ENCODE data around the gene DACT3. TPM values are rescaled to one million over a fixed set of nuclear protein-coding genes. Genes with fewer than 3 reads are reported as not detected.

DACT3 gene
- total and polyA plus RNA-seq, 2 of the 4 experiments (the other 2 are of a cell fraction): 1.6 to 4.9 TPM

GRCh38 chr19:46644720-46645119 lies 16.3 kb downstream of the DACT3 start:
- POLR2A ChIA-PET (ENCODE audit: unreplicated experiment): no interaction called here
- ATAC-seq (ENCODE audit: low read depth): no peak
- no peak overlapping the region for H2BK120ac ChIP-seq (ENCODE audit: low read depth, low read length)

More at GRCh38 chr19:46644720-46645119, 16.3 kb downstream of the DACT3 start:
- Histone ChIP-seq H2AK5ac (ENCODE audit: low read depth, low read length) (no peak overlapping the region), H3K4me1 (ENCODE audit: control insufficient read depth, insufficient read depth, low read length) (peaks cover 3% of the 10 kb centered on the region; the same call in 1 of the 2 replicates), H3K79me1 (ENCODE audit: low read depth in 1 of 2, low read length in 2 of 2) (no peaks in the 10 kb centered on the region), H4K8ac (ENCODE audit: low read depth in 2 of 2, low read length in 2 of 2) (no peak overlapping the region), H3K36me3 (ENCODE audit: control insufficient read depth, insufficient read depth, low read length) (peaks cover 5% of the 10 kb centered on the region; the same call in 1 of the 2 replicates), H3K27ac (ENCODE audit: insufficient read depth, low read length) (no peak overlapping the region), H4K91ac (ENCODE audit: insufficient read depth, low read depth, low read length) (no peak overlapping the region), H2AK9ac (replicated peaks; ENCODE audit: low read depth, low read length, poor library complexity) (no peak overlapping the region), H3K18ac (ENCODE audit: low read depth, low read length) (no peak overlapping the region), H3K9ac (ENCODE audit: low read depth, low read length) (no peak overlapping the region), H2BK15ac (ENCODE audit: low read depth, low read length) (no peak overlapping the region), H3K9me1 (ENCODE audit: insufficient read depth, low read length) (no peaks in the 10 kb centered on the region), H4K5ac (ENCODE audit: low read depth, low read length) (no peak overlapping the region), H3K27me3 (ENCODE audit: control insufficient read depth, insufficient read depth, low read length) (no peaks in the 10 kb centered on the region), H2BK5ac (ENCODE audit: low read depth, low read length, poor library complexity, severe bottlenecking) (no peak overlapping the region), H3K14ac (replicated peaks; ENCODE audit: low read depth, low read length) (no peak overlapping the region), H3K56ac (ENCODE audit: extremely low read depth, insufficient read depth, low read length) (no peak overlapping the region), H3K4me2 (ENCODE audit: low read depth, low read length) (no peak overlapping the region), H3K23ac (ENCODE audit: low read depth, low read length) (no peak overlapping the region), H3K9me3 (ENCODE audit: control insufficient read depth, insufficient read depth, low read length) (peaks cover 7% of the 10 kb centered on the region), H3K4ac (ENCODE audit: low read depth, low read length) (no peak overlapping the region), H4K20me1 (ENCODE audit: insufficient read depth, low read length) (no peaks in the 10 kb centered on the region), H2AFZ (replicated peaks; ENCODE audit: low read length, poor library complexity) (no peak overlapping the region), H3K4me3 (ENCODE audit: insufficient read depth, low read depth, low read length) (no peak overlapping the region), H2BK20ac (ENCODE audit: low read depth, low read length) (no peak overlapping the region)
- no peak for DNase-seq
- WGBS, 2 experiments (ENCODE audit: extremely low coverage in 2 of 2, insufficient read length in 1 of 2): no CpG with 5 or more reads among the region's 3 CpGs
- TF ChIP-seq BHLHE40 (IDR thresholded peaks at IDR 0.05; ENCODE audit: low read depth, low read length) (no peak), CTCF (conservative IDR thresholded peaks at IDR 0.05; ENCODE audit: low read depth, low read length) (no peak), MAZ (IDR thresholded peaks at IDR 0.05; ENCODE audit: borderline replicate concordance, low read depth, low read length) (no peak), ELK1 (IDR thresholded peaks at IDR 0.05; ENCODE audit: borderline replicate concordance, low read depth, low read length) (no peak), RAD21 (IDR thresholded peaks at IDR 0.05; ENCODE audit: low read length) (no peak), CHD1 (IDR thresholded peaks at IDR 0.05; ENCODE audit: low read depth, low read length) (no peak), POLR2A (IDR thresholded peaks at IDR 0.05; ENCODE audit: low read depth, low read length) (no peak), MAFK (IDR thresholded peaks at IDR 0.05; ENCODE audit: low read depth, low read length) (no peak), NFE2L2 (IDR thresholded peaks at IDR 0.05; ENCODE audit: low read depth, low read length) (no peak)
- in situ Hi-C loops (cut with MboI; ENCODE audit: low sequenced_read_pairs) (no loop called here), dilution Hi-C loops (cut with HindIII; ENCODE audit: low sequenced_read_pairs, unreplicated experiment) (no loop called here), intact Hi-C loops (cut with micrococcal nuclease) (no loop called here)
- no TSS peak for BruUV-seq (replicated peaks)
- CTCF ChIA-PET: no interaction called here
